CD4-positive, alpha-beta T cell treated with Interleukin-15 for 1 hour (primary cell): Measurements from ENCODE around the gene DHX29.
A peak's percentile ranks its signal among the peaks of the same experiment; 100 is the strongest.
"Not testable (repeated sequence)": the region's sequence is repeated elsewhere in the genome, so short reads cannot be mapped to it uniquely, and the experiment has no call there.

Experiments used
- DNase-seq: peaks from one replicate; pipeline ENCODE4 v3.0.0-alpha.2; 2020

Gene DHX29, protein sequence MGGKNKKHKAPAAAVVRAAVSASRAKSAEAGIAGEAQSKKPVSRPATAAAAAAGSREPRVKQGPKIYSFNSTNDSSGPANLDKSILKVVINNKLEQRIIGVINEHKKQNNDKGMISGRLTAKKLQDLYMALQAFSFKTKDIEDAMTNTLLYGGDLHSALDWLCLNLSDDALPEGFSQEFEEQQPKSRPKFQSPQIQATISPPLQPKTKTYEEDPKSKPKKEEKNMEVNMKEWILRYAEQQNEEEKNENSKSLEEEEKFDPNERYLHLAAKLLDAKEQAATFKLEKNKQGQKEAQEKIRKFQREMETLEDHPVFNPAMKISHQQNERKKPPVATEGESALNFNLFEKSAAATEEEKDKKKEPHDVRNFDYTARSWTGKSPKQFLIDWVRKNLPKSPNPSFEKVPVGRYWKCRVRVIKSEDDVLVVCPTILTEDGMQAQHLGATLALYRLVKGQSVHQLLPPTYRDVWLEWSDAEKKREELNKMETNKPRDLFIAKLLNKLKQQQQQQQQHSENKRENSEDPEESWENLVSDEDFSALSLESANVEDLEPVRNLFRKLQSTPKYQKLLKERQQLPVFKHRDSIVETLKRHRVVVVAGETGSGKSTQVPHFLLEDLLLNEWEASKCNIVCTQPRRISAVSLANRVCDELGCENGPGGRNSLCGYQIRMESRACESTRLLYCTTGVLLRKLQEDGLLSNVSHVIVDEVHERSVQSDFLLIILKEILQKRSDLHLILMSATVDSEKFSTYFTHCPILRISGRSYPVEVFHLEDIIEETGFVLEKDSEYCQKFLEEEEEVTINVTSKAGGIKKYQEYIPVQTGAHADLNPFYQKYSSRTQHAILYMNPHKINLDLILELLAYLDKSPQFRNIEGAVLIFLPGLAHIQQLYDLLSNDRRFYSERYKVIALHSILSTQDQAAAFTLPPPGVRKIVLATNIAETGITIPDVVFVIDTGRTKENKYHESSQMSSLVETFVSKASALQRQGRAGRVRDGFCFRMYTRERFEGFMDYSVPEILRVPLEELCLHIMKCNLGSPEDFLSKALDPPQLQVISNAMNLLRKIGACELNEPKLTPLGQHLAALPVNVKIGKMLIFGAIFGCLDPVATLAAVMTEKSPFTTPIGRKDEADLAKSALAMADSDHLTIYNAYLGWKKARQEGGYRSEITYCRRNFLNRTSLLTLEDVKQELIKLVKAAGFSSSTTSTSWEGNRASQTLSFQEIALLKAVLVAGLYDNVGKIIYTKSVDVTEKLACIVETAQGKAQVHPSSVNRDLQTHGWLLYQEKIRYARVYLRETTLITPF (N-terminal part only)

DNA sequence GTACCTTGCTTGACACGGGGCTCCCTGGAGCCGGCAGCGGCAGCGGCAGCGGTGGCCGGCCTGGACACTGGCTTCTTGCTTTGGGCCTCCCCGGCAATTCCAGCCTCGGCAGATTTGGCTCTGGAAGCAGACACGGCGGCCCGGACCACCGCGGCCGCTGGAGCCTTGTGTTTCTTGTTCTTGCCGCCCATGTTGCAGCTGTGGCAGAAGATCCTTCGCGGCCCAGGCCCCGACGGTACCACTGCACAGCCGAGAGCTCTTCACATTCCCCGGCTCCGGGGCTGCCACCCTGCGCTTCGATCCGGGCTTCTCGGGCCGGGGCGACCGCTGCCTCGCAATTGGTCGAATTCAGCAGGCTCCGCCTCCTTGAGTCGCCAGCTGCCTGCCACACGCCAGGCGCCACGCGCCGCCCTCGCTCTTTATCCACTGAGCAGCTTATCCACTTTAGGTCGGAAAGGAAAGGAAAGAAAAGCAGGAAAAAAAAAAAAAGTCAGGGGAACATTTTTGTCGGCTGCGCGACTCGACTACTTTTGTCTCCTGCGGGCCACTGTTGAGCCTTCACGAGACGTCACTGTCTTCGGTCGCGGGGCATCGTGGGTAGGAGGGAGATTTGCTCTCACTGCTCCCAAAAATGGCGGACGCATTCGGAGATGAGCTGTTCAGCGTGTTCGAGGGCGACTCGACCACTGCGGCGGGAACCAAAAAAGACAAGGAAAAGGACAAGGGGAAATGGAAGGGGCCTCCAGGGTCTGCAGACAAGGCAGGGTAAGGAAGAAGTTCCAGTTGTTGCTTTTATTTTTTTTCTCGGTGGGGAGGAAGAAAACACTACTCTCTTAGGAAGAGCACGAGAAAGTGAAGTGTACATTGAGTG lies at the start of gene DHX29, which contains the start of gene MTREX:
Gene DHX29, minus strand, starts transcription at position 312 of the 871 bp plus-strand sequence. Its CDS starts 121 bp downstream, at position 191.
Gene MTREX, plus strand, starts transcription at position 607 of the 871 bp plus-strand sequence. Its CDS starts 25 bp downstream, at position 632.
- DNase-seq = peak; percentile 87

DNA sequence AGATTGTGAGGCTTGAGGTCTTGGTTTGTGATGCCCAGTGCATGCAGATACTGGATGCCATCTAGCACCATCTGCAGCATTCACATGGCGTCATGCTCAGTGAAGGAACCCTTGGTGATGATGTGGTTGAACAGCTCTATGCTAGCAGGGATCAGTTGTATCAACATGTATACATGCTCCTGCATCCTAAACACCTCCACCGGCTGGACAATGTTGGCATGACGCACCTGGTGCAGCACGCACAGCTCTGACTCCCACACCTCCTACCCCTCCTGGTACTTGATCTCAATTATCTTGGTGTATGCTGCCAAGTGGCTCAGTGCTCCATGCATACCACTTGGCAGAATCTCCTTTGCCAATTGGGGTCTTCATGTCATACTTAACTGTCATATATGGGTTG lies 49.4 kb upstream of the DHX29 start:
- no peak for DNase-seq

GRCh38 chr5:55350754-55351153 lies 43.3 kb upstream of the DHX29 start:
- DNase-seq = no peak

GRCh38 chr5:55347786-55348185 lies 40.3 kb upstream of the DHX29 start:
- no peak for DNase-seq

- DNase-seq = no peak
Measured at GRCh38 chr5:55345327-55345726, 37.8 kb upstream of the DHX29 start.

DNA sequence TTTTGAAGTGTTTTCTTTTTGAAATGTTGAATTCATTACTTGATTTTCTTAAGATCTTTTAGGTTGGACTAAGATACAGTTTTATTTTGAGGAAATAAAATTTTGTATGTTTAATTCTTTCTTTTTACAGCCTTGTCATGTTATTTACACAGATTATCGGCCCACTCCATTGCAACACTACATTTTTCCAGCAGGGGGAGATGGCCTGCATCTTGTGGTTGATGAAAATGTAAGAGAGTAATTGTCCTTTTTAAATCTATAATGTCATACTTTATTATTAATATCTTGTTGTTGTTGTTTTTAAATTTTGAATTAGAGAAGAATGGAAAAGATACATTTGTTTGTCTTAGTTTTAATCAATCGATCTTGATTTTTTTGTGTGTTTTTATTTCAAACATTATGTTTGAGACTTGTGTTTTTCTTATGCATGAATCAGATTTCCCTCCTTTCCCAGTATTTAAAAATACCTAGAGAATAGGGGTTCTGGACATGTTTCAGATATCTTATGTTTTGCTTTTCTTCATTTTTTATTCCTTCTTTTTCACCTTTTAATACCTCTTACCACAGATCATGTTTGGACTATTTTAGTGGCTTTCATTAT lies 37.0 kb upstream of the DHX29 start:
- peak; percentile 36 for DNase-seq

DNA sequence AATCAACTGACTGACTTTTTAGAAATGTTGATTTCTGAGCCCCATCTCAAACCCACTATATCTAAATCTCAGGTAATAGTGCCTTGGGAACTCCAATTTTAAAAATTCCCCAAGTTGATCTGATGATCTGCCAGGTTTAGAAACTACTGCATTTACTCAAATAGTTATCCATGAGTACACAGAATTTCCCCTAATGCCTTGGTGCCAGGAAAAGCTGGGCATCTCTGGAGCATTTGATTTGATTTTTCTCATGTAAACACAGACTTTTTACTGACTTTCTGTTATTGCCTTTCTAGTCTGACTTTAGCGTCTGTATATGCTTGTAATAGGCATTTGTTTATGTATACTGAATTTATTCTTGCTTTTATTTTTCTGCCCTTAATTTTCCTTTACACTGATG lies 36.1 kb upstream of the DHX29 start:
- DNase-seq = no peak

- no peak for DNase-seq
Measured at GRCh38 chr5:55343107-55343506, 35.6 kb upstream of the DHX29 start.

DNA sequence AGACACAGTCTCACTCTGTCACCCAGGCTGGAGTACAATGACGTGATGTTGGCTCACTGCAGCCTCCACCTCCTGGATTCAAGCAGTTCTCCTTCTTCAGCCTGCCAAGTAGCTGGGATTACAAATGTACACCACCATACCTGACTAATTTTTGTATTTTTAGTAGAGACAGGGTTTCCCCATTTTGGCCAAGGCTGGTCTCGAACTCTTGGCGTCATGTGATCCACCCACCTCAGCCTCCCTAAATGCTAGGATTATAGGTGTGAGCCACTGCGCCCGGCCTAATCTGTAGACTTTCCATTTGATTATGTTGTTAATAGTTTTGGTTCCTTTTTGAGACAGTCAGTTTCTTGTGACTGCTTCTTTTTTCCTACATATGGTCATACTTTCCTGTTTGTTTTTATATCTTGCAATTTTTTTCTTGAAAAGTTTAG lies 31.3 kb upstream of the DHX29 start:
- no peak for DNase-seq

DNA sequence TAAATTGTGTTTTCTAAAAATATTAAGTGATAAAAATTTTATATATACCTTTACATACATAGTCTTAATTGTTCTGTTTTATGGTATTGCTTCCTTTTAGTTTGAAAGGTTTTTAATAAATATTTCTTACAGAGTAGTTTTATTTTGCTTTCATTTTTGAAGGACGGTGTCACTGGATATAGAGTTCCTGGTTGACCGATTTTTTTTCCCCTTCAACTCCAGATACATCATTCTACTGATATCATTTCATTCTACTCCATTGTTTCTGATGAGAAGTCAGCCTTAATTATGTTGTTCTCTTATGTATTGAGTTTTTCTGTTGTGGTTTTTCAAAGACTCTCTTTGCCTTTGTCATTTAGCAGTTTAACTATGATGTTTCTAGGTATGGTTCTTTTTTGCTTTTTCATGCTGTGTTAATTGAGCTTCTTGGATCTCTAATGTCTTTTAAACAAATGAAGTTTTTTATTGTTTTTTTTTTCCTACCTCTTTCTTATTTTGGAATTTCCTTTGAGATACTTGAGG lies 30.7 kb upstream of the DHX29 start:
- no peak for DNase-seq

DNA sequence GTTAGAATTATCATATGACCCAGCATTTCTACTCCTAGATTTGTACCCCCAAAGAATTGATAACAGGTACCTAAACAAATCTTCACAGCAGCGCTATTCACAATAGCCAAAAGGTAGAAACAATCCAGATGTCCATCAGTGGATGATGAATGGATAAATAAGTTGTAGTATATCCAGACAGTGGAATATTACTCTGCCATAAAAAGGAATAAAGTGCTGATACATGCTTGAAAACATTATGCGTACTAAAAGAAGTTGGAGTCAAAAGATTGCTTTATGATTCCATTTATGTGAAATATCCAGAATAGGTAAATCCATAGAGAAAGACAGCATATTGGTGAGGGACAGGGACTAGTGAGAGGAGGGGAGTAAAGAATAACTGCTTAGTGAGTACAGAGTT lies 26.3 kb upstream of the DHX29 start:
- no peak for DNase-seq

DNA sequence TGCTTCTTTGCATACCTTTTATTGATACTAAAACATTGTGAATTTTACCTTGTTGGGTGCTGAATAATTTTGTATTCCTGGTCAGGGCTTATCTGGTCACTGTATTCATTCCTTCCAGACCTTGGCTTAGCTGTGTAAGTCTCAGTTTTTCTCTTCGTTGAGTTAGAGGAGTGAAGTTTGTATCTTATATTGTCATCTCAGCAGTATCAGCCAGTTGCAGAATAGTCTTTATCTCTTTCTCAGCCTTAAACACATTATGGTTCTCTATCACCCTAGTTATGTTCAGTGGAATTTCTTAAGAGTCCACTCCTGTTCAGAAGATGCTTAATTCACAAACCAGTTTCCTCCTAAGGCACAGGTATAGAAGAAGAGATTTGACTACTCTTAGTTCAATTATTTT lies 25.5 kb upstream of the DHX29 start:
- DNase-seq = no peak

GRCh38 chr5:55331321-55331720 lies 23.8 kb upstream of the DHX29 start:
- DNase-seq = no peak

DNA sequence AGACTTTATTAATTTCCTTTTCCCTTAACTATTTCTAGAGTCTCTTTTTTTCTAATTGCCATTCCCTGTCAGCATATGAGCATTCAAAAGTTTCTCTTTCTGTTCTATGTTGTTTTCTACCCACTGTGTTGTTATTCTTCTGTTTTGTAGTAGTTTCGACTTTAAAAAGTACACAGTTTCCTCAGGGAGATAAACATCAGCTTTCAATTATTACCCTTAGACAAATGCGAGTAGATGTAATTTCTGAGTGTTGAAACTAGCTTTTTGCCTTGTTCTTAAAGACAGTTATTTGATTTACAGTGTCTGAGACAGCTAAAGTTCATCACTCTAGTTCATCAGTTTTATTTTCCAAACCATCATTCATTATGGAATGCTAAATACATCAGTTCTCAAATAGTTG lies 19.8 kb upstream of the DHX29 start:
- DNase-seq = no peak

GRCh38 chr5:55325621-55326020 lies 18.1 kb upstream of the DHX29 start:
- DNase-seq = no peak

DNA sequence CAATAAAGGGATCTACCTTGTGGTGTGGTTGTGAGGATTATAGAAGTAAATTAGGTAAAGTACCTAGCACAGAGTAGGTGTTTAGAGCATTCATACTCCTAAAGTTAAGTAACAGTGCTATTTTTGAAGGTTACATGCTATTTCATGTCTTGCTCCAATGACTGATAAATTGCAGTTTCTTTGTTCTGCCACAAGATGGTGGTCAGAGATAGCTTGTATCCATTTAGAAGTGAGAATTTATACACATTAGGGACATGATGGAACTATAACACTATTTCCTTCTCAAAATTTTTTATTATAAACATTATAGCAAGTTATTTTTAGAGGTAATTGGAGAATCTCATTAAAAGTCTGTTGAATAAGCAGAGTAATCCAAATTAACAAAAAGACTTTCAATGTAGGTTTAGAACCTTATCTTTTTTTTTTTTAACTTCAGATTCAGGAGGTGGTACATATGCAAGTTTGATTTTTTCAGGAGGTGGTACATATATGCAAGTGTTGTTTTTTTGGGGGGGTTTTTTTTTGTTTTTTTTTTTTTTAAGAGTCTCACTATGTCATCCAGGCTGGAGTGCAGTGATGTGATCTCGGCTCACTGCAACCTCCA lies 17.4 kb upstream of the DHX29 start:
- no peak for DNase-seq

DNA sequence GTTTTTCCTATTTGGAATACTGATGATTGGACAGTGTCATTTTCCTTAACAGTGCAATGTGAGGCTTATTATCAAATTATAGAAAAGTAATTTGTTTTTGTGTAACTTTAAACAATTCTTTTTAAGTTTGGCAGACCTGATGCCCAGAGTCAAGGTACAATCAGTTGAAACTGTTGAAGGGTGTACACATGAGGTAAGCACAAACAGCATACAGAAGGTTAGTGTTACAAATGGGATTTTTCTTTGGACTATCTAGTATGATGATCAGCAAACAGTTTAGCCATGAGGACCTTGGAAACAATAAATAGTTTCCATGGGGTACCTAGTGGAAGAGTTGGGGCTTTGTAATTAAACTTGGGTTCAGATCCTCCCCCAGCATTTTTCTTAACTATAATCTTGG lies 16.5 kb upstream of the DHX29 start:
- no peak for DNase-seq

- DNase-seq = no peak
Measured at GRCh38 chr5:55320571-55320970, 13.1 kb upstream of the DHX29 start.

- no peak for DNase-seq
Measured at GRCh38 chr5:55319491-55319890, 12.0 kb upstream of the DHX29 start.

- not testable (repeated sequence) for DNase-seq
Measured at GRCh38 chr5:55318237-55318636, 10.7 kb upstream of the DHX29 start.

- no peak for DNase-seq
Measured at GRCh38 chr5:55316837-55317236, 9.3 kb upstream of the DHX29 start.
